ENCODE data around the gene ACTRT2. TPM values are rescaled to one million over a fixed set of nuclear protein-coding genes. Genes with fewer than 3 reads are reported as not detected.

The ACTRT2 gene
- polyA plus RNA-seq, 1 of the 3 experiments (the other 2 are of a cell fraction), result not detected

- Histone ChIP-seq H4K20me1 (ENCODE audit: insufficient read depth) (no peaks in the 10 kb centered on the region), H3F3A (replicated peaks; ENCODE audit: insufficient read depth) (no peaks in the 10 kb centered on the region), H3K4me1 (ENCODE audit: control insufficient read depth in 1 of 2, insufficient read depth in 2 of 2, low read depth in 1 of 2, low read length in 1 of 2) (no peaks in the 10 kb centered on the region), H3K36me3 (replicated peaks in 1 of 2; ENCODE audit: control insufficient read depth in 1 of 2, insufficient read depth in 2 of 2, low read length in 1 of 2) (no peaks in the 10 kb centered on the region), H3K27me3 (ENCODE audit: insufficient read depth) (peaks cover 42% of the 10 kb centered on the region), H2AFZ (ENCODE audit: low read depth) (no peak overlapping the region), H3K4me2 (no peak overlapping the region), H3K4me3 (ENCODE audit: low read depth in 2 of 2, low read length in 1 of 2) (no peak overlapping the region), H3K9ac (no peak overlapping the region), H3K79me2 (ENCODE audit: insufficient read depth) (no peaks in the 10 kb centered on the region), H3K9me2 (no peaks in the 10 kb centered on the region), H3K9me3 (no peaks in the 10 kb centered on the region), H3K27ac (ENCODE audit: low read depth in 2 of 2, low read length in 1 of 2) (no peak overlapping the region)
- WGBS (ENCODE audit: low lambda C conversion rate), result 4% methylated on average over 25 of the region's 50 CpGs
- CTCF ChIA-PET, result no interaction called here
- TF ChIP-seq SMC3 (IDR thresholded peaks at IDR 0.05; ENCODE audit: low read depth, low read length) (no peak), FOXM1 (IDR thresholded peaks at IDR 0.05; ENCODE audit: low read depth) (no peak), GABPA (IDR thresholded peaks at IDR 0.05; ENCODE audit: low read depth) (no peak), RFX5 (IDR thresholded peaks at IDR 0.05; ENCODE audit: low read length) (no peak), TAF1 (IDR thresholded peaks at IDR 0.05; ENCODE audit: borderline replicate concordance, low read depth, low read length) (no peak), FOXJ3 (CRISPR knock-in tag; IDR thresholded peaks at IDR 0.05) (no peak), FOSL2 (IDR thresholded peaks at IDR 0.05; ENCODE audit: borderline replicate concordance, low read depth) (no peak), CHD2 (IDR thresholded peaks at IDR 0.05; ENCODE audit: low read length, partially characterized antibody) (no peak), NRF1 (IDR thresholded peaks at IDR 0.05; ENCODE audit: low read depth, low read length) (no peak)
- TF ChIP-seq, protein P1, sequence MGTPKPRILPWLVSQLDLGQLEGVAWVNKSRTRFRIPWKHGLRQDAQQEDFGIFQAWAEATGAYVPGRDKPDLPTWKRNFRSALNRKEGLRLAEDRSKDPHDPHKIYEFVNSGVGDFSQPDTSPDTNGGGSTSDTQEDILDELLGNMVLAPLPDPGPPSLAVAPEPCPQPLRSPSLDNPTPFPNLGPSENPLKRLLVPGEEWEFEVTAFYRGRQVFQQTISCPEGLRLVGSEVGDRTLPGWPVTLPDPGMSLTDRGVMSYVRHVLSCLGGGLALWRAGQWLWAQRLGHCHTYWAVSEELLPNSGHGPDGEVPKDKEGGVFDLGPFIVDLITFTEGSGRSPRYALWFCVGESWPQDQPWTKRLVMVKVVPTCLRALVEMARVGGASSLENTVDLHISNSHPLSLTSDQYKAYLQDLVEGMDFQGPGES (IDR thresholded peaks at IDR 0.05; ENCODE audit: low read depth, low read length), result no peak
- TF ChIP-seq, protein P2, sequence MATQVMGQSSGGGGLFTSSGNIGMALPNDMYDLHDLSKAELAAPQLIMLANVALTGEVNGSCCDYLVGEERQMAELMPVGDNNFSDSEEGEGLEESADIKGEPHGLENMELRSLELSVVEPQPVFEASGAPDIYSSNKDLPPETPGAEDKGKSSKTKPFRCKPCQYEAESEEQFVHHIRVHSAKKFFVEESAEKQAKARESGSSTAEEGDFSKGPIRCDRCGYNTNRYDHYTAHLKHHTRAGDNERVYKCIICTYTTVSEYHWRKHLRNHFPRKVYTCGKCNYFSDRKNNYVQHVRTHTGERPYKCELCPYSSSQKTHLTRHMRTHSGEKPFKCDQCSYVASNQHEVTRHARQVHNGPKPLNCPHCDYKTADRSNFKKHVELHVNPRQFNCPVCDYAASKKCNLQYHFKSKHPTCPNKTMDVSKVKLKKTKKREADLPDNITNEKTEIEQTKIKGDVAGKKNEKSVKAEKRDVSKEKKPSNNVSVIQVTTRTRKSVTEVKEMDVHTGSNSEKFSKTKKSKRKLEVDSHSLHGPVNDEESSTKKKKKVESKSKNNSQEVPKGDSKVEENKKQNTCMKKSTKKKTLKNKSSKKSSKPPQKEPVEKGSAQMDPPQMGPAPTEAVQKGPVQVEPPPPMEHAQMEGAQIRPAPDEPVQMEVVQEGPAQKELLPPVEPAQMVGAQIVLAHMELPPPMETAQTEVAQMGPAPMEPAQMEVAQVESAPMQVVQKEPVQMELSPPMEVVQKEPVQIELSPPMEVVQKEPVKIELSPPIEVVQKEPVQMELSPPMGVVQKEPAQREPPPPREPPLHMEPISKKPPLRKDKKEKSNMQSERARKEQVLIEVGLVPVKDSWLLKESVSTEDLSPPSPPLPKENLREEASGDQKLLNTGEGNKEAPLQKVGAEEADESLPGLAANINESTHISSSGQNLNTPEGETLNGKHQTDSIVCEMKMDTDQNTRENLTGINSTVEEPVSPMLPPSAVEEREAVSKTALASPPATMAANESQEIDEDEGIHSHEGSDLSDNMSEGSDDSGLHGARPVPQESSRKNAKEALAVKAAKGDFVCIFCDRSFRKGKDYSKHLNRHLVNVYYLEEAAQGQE (IDR thresholded peaks at IDR 0.05; ENCODE audit: low read depth, low read length), result no peak
- DNase-seq, result no peak
- POLR2A ChIA-PET, result no interaction called here
These were observed 41.5 kb downstream of the ACTRT2 start for GRCh38 chr1:3062616-3063378.

All from SK-N-SH (cell line).